ENCODE measurements around the gene CDNF.

DNA sequence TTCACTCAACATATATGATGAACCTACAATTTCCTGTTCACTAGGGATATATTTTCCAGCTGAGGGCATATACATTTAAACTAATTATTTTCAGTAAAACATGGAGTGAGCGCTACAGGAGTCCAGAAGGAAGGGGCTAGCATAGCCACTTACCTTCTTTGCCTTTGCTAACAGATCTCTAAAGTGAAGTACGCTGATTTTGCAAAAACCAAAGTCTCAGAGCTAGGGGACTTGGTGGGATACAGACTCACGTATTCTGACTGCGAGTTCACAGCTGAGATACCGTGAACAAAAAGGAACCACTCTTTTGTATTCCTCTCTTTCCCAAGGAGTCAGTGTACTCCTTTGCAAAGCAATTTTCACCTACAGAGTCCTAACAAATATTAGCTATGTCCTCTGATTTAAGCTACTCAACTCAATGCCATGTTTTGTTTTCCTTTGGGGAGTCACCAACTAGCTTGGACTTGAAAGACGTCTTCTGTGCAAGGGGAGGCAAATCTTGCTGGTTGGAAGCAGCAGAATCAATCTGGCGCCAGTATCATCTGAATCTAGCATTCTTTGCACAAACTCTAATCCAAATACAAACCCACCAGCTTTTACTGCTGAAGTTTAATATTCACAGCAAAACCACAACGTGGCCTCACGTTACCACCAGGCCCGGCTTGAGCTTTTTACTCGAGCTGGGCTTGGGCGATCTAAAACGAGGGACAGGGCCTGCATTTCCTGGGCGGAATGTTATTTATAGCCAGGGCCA is 657 bp downstream of the CDNF start:
- TF ChIP-seq, protein P1, sequence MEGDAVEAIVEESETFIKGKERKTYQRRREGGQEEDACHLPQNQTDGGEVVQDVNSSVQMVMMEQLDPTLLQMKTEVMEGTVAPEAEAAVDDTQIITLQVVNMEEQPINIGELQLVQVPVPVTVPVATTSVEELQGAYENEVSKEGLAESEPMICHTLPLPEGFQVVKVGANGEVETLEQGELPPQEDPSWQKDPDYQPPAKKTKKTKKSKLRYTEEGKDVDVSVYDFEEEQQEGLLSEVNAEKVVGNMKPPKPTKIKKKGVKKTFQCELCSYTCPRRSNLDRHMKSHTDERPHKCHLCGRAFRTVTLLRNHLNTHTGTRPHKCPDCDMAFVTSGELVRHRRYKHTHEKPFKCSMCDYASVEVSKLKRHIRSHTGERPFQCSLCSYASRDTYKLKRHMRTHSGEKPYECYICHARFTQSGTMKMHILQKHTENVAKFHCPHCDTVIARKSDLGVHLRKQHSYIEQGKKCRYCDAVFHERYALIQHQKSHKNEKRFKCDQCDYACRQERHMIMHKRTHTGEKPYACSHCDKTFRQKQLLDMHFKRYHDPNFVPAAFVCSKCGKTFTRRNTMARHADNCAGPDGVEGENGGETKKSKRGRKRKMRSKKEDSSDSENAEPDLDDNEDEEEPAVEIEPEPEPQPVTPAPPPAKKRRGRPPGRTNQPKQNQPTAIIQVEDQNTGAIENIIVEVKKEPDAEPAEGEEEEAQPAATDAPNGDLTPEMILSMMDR (IDR thresholded peaks at IDR 0.05), result no peak
- TF ChIP-seq POLR2A (IDR thresholded peaks at IDR 0.05), result no peak

Measured in thyroid gland (tissue), 4 donors.